HEK293 (cell line): ENCODE results near the gene CARD14.

ENCODE experiments used
- CTCF ChIA-PET: fragments of 350-600 bp; formaldehyde crosslinking; extraction: SDS; loops from one replicate; lab custom pipeline; 2021; ENCODE audit warnings: antibody characterized with exemption; lab: Yijun Ruan, JAX
- POLR2A ChIA-PET: fragments of 300-600 bp; formaldehyde crosslinking; extraction: SDS; loops from one replicate; lab custom pipeline; 2020; ENCODE audit warnings: antibody characterized with exemption, inconsistent platforms; lab: Yijun Ruan, JAX
- H3K27ac ChIP-seq: fragments of 200-500 bp; sonication (Bioruptor generic); 2 replicates; pipeline ENCODE4 v1.5.1; 2014; ENCODE audit warnings: low read depth, low read length, control low read depth, inconsistent platforms; ENCODE audit errors: extremely low read depth
- H3K36me3 ChIP-seq, 2 experiments: fragments of 200-500 bp in 1 of 2; sonication (Bioruptor generic) in 1 of 2; 1 replicate in 1 of 2; 2 replicates in 1 of 2; pipeline ENCODE4 v1.5.1; 2014 to 2017; ENCODE audit warnings: inconsistent platforms in 2 of 2, low read length in 2 of 2; ENCODE audit not compliant: control insufficient read depth in 2 of 2, insufficient read depth in 1 of 2
- H3K4me1 ChIP-seq: fragments of 200-500 bp; sonication (Bioruptor generic); 2 replicates; pipeline ENCODE4 v1.5.1; 2014; ENCODE audit warnings: mild to moderate bottlenecking, low read length, inconsistent platforms; ENCODE audit not compliant: control insufficient read depth, insufficient read depth
- H3K4me3 ChIP-seq: 2 replicates; pipeline ENCODE4 v1.5.1; 2011; ENCODE audit warnings: low read depth, mild to moderate bottlenecking, control low read depth, low read length, moderate library complexity
- H3K9me3 ChIP-seq: fragments of 200-500 bp; sonication (Bioruptor generic); 2 replicates; pipeline ENCODE4 v1.5.1; 2014; ENCODE audit warnings: low read depth, low read length, inconsistent platforms; ENCODE audit not compliant: control insufficient read depth, insufficient read depth
- EGR2 ChIP-seq: fragments of 450-650 bp; formaldehyde crosslinking; IDR thresholded peaks from 2 replicates; pipeline ENCODE4 v1.5.1; 2016; ENCODE audit warnings: low read depth, missing biosample characterization, missing genetic modification characterization
- GLI2 ChIP-seq: fragments of 450-650 bp; formaldehyde crosslinking; IDR thresholded peaks from 2 replicates; pipeline ENCODE4; 2017; ENCODE audit warnings: missing biosample characterization, missing genetic modification characterization, low read depth, borderline replicate concordance
- KLF16 ChIP-seq: fragments of 450-650 bp; formaldehyde crosslinking; IDR thresholded peaks from 2 replicates; pipeline ENCODE4 v1.5.1; 2017; ENCODE audit warnings: missing biosample characterization, missing genetic modification characterization
- PRDM1 ChIP-seq: fragments of 450-650 bp; formaldehyde crosslinking; IDR thresholded peaks from 2 replicates; pipeline ENCODE4; 2016; ENCODE audit warnings: missing biosample characterization, missing genetic modification characterization
- TRIM28 ChIP-seq: IDR thresholded peaks from 2 replicates; pipeline ENCODE4 v1.6.1; 2011; ENCODE audit warnings: low read length, control low read depth, borderline replicate concordance
- ZFHX2 ChIP-seq: fragments of 450-650 bp; formaldehyde crosslinking; conservative IDR thresholded peaks from 2 replicates; pipeline ENCODE4 v1.5.1; 2016; ENCODE audit warnings: missing biosample characterization, missing genetic modification characterization
- ZFP3 ChIP-seq: fragments of 450-650 bp; formaldehyde crosslinking; IDR thresholded peaks from 2 replicates; pipeline ENCODE4 v1.5.1; 2016; ENCODE audit warnings: low read depth, missing biosample characterization, missing genetic modification characterization
- ZNF133 ChIP-seq: fragments of 450-650 bp; formaldehyde crosslinking; IDR thresholded peaks from 2 replicates; pipeline ENCODE4 v1.5.1; 2016; ENCODE audit warnings: missing biosample characterization, missing genetic modification characterization
- ZNF140 ChIP-seq: fragments of 450-650 bp; formaldehyde crosslinking; IDR thresholded peaks from 2 replicates; pipeline ENCODE4 v1.5.1; 2016; ENCODE audit warnings: missing biosample characterization, missing genetic modification characterization
- ZNF350 ChIP-seq: fragments of 450-650 bp; formaldehyde crosslinking; IDR thresholded peaks from 2 replicates; pipeline ENCODE4 v1.5.0; 2017; ENCODE audit warnings: missing biosample characterization, mild to moderate bottlenecking, missing genetic modification characterization
- ZNF366 ChIP-seq: fragments of 450-650 bp; formaldehyde crosslinking; conservative IDR thresholded peaks from 2 replicates; pipeline ENCODE4 v1.5.1; 2016; ENCODE audit warnings: missing biosample characterization, missing genetic modification characterization
- ZNF416 ChIP-seq: fragments of 450-650 bp; formaldehyde crosslinking; IDR thresholded peaks from 2 replicates; pipeline ENCODE4 v1.5.1; 2016; ENCODE audit warnings: missing biosample characterization, missing genetic modification characterization
- ZNF521 ChIP-seq: fragments of 450-650 bp; formaldehyde crosslinking; IDR thresholded peaks from 2 replicates; pipeline ENCODE4 v1.5.1; 2017; ENCODE audit warnings: missing biosample characterization, mild to moderate bottlenecking, missing genetic modification characterization
- ZNF529 ChIP-seq: fragments of 450-650 bp; formaldehyde crosslinking; IDR thresholded peaks from 2 replicates; pipeline ENCODE4 v1.5.1; 2017; ENCODE audit warnings: missing genetic modification characterization, missing biosample characterization; ENCODE audit not compliant: insufficient replicate concordance
- ZNF571 ChIP-seq: fragments of 450-650 bp; formaldehyde crosslinking; IDR thresholded peaks from 2 replicates; pipeline ENCODE4 v1.5.0; 2017; ENCODE audit warnings: missing biosample characterization, missing genetic modification characterization
- ZNF777 ChIP-seq: fragments of 450-650 bp; formaldehyde crosslinking; IDR thresholded peaks from 2 replicates; pipeline ENCODE4 v1.5.1; 2017; ENCODE audit warnings: missing biosample characterization, missing genetic modification characterization, borderline replicate concordance
- ZSCAN30 ChIP-seq: fragments of 450-650 bp; IDR thresholded peaks from 2 replicates; pipeline ENCODE4 v1.5.1; 2018; ENCODE audit warnings: missing biosample characterization, mild to moderate bottlenecking, missing genetic modification characterization, moderate library complexity
- TF ChIP-seq, protein P1 (sequence below): fragments of 450-650 bp; formaldehyde crosslinking; IDR thresholded peaks from 2 replicates; pipeline ENCODE4 v1.5.1; 2016; ENCODE audit warnings: missing biosample characterization, missing genetic modification characterization
- TF ChIP-seq, protein P2 (sequence below): fragments of 450-650 bp; formaldehyde crosslinking; IDR thresholded peaks from 2 replicates; pipeline ENCODE4 v1.5.1; 2017; ENCODE audit warnings: missing biosample characterization, missing genetic modification characterization
- TF ChIP-seq, protein P3 (sequence below): fragments of 450-650 bp; formaldehyde crosslinking; IDR thresholded peaks from 2 replicates; pipeline ENCODE4 v1.5.1; 2017; ENCODE audit warnings: missing biosample characterization, missing genetic modification characterization
- TF ChIP-seq, protein P4 (sequence below): fragments of 450-650 bp; formaldehyde crosslinking; IDR thresholded peaks from 2 replicates; pipeline ENCODE4 v1.5.1; 2016; ENCODE audit warnings: missing biosample characterization, missing genetic modification characterization
- TF ChIP-seq, protein P5 (sequence below): fragments of 450-650 bp; IDR thresholded peaks from 2 replicates; pipeline ENCODE4 v1.5.1; 2018; ENCODE audit warnings: missing biosample characterization, mild to moderate bottlenecking, missing genetic modification characterization

The CARD14 gene

DNA sequence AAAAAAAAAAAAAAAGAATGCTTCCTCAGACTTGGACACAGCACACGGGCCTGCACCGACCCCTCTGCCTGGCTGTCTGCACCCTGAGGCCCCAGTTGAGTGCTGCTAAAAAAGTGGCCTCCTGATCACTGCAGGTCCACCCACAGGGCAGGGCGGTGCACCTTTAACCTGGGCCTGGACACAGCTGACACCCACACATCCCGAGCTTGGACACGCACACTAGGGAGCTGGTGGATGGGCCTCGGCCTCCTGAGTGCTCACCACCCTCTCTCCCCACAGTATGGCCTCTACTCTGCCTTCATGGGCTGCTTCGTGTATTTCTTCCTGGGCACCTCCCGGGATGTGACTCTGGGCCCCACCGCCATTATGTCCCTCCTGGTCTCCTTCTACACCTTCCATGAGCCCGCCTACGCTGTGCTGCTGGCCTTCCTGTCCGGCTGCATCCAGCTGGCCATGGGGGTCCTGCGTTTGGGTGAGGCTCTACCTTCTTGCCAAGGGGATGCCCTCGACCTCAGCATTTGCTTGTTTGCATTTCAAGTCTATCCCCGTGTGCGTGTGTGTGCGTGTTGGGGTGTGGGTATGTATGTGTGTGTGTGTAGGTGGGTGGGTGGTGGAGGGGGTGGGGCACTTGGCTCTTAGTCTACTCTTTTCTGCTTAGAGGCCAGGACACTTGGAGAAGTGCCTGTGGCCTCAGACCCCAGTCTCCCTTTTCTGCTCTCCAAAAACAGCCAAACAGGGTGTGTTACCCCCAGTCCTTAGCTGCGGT is 52.7 kb downstream of the CARD14 start (continued):
- no peak for TF ChIP-seq ZNF777 (tag by site-specific recombination)

DNA sequence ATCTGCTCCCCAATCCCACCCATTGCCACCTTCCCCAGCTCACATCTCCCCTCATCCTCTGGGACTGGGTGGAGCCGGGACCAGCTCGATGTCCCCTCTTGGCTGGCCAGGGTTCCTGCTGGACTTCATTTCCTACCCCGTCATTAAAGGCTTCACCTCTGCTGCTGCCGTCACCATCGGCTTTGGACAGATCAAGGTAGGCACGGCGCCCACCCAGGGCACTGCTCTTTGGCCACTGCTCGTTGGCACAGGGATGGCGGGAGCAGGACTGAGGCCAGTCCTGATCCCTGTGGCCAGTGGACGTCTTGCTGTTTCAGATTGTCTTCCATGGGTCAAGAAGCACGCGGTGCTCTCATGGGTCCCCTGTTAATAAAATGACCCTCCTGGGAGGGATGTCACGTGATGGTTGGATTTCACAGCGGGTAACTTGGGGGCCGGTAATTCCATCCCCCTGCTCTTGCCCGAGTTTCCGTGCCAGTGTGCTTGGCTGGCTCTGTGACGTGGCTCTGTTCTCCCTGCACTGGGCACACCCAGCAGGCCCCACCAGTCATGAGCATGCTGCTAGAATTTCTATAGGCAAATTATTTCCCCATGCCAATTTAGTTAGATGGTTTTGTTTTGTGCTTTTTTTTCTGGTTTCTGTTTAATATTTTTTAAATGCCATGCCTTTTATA is 53.4 kb downstream of the CARD14 start:
- TF ChIP-seq ZNF140 (tag by site-specific recombination), result no peak
- no peak for TF ChIP-seq ZSCAN30 (tag by site-specific recombination)
- TF ChIP-seq, protein P1, sequence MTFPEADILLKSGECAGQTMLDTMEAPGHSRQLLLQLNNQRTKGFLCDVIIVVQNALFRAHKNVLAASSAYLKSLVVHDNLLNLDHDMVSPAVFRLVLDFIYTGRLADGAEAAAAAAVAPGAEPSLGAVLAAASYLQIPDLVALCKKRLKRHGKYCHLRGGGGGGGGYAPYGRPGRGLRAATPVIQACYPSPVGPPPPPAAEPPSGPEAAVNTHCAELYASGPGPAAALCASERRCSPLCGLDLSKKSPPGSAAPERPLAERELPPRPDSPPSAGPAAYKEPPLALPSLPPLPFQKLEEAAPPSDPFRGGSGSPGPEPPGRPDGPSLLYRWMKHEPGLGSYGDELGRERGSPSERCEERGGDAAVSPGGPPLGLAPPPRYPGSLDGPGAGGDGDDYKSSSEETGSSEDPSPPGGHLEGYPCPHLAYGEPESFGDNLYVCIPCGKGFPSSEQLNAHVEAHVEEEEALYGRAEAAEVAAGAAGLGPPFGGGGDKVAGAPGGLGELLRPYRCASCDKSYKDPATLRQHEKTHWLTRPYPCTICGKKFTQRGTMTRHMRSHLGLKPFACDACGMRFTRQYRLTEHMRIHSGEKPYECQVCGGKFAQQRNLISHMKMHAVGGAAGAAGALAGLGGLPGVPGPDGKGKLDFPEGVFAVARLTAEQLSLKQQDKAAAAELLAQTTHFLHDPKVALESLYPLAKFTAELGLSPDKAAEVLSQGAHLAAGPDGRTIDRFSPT (tag by site-specific recombination), result 0 out of 2 replicates have a peak, but pooled peaks have one; percentile 14
- no peak for TF ChIP-seq KLF16
- no peaks in the 10 kb centered on the region for H3K9me3 ChIP-seq
- H3K27ac ChIP-seq, result no peak overlapping the region
- peaks cover 8% of the 10 kb centered on the region; the same call in 1 of the 2 replicates for H3K4me1 ChIP-seq
- POLR2A ChIA-PET, result no interaction called here
- CTCF ChIA-PET, result no interaction called here
- no peak overlapping the region for H3K4me3 ChIP-seq
- H3K36me3 ChIP-seq, result peaks cover 0 to 36% of the 10 kb centered on the region in 2 experiments; a peak in 2 of 3 replicates

DNA sequence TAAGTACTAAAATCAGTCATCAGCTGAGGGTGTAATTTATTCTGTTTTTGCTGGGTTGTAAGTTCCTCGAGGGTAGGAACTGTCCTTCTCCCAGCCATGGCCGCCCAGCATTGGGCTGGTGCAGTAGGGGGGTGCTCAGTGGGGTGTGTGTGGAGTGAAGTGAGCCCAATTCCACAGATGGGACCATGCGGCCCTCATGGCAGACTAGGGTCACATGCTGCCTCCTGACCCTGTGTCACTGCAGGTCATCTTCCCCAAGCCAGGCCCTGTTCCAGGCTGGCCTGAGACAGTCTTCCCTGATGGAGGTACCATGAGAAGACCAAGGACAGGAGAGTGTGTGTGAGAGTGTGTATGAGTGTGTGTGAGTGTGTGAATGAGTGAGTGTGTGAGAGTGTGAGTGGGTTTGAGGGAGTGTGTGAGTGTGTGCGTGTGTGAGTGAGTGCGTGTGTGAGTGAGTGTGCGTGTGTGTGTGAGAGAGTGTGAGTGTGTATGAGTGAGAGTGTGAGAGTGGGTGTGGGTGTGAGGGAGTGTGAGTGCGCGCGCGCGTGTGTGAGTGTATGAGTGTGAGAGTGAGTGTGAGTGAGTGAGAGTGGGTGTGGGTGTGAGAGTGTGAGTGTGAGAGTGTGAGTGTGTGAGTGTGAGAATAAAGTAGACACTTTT is 54.1 kb downstream of the CARD14 start:
- Histone ChIP-seq H3K4me1 (peaks cover 7% of the 10 kb centered on the region; the same call in 1 of the 2 replicates), H3K27ac (no peak overlapping the region), H3K9me3 (no peaks in the 10 kb centered on the region), H3K4me3 (no peak overlapping the region), H3K36me3 (peaks cover 0 to 39% of the 10 kb centered on the region in 2 experiments; a peak in 2 of 3 replicates)
- ChIA-PET CTCF (no interaction called here), POLR2A (no interaction called here)
- TF ChIP-seq PRDM1 (tag by site-specific recombination), result peak; percentile 100
- TF ChIP-seq EGR2 (tag by site-specific recombination), result peak; percentile 79
- TF ChIP-seq, protein P2, sequence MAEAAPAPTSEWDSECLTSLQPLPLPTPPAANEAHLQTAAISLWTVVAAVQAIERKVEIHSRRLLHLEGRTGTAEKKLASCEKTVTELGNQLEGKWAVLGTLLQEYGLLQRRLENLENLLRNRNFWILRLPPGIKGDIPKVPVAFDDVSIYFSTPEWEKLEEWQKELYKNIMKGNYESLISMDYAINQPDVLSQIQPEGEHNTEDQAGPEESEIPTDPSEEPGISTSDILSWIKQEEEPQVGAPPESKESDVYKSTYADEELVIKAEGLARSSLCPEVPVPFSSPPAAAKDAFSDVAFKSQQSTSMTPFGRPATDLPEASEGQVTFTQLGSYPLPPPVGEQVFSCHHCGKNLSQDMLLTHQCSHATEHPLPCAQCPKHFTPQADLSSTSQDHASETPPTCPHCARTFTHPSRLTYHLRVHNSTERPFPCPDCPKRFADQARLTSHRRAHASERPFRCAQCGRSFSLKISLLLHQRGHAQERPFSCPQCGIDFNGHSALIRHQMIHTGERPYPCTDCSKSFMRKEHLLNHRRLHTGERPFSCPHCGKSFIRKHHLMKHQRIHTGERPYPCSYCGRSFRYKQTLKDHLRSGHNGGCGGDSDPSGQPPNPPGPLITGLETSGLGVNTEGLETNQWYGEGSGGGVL (tag by site-specific recombination), result 0 out of 2 replicates have a peak, but pooled peaks have one; percentile 16
- no peak for TF ChIP-seq ZNF529 (tag by site-specific recombination)
- TF ChIP-seq, protein P3, sequence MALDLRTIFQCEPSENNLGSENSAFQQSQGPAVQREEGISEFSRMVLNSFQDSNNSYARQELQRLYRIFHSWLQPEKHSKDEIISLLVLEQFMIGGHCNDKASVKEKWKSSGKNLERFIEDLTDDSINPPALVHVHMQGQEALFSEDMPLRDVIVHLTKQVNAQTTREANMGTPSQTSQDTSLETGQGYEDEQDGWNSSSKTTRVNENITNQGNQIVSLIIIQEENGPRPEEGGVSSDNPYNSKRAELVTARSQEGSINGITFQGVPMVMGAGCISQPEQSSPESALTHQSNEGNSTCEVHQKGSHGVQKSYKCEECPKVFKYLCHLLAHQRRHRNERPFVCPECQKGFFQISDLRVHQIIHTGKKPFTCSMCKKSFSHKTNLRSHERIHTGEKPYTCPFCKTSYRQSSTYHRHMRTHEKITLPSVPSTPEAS (tag by site-specific recombination), result peak; percentile 66
- 0 out of 2 replicates have a peak, but pooled peaks have one; percentile 60 for TF ChIP-seq ZNF521
- TF ChIP-seq, protein P4, sequence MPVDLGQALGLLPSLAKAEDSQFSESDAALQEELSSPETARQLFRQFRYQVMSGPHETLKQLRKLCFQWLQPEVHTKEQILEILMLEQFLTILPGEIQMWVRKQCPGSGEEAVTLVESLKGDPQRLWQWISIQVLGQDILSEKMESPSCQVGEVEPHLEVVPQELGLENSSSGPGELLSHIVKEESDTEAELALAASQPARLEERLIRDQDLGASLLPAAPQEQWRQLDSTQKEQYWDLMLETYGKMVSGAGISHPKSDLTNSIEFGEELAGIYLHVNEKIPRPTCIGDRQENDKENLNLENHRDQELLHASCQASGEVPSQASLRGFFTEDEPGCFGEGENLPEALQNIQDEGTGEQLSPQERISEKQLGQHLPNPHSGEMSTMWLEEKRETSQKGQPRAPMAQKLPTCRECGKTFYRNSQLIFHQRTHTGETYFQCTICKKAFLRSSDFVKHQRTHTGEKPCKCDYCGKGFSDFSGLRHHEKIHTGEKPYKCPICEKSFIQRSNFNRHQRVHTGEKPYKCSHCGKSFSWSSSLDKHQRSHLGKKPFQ, result peak; percentile 96
- TF ChIP-seq ZNF571 (tag by site-specific recombination), result 0 out of 2 replicates have a peak, but pooled peaks have one; percentile 41
- TF ChIP-seq ZFHX2 (tag by site-specific recombination), result peak; percentile 89
- no peak for TF ChIP-seq ZNF416 (tag by site-specific recombination)
- no peak for TF ChIP-seq TRIM28
- TF ChIP-seq, protein P5, sequence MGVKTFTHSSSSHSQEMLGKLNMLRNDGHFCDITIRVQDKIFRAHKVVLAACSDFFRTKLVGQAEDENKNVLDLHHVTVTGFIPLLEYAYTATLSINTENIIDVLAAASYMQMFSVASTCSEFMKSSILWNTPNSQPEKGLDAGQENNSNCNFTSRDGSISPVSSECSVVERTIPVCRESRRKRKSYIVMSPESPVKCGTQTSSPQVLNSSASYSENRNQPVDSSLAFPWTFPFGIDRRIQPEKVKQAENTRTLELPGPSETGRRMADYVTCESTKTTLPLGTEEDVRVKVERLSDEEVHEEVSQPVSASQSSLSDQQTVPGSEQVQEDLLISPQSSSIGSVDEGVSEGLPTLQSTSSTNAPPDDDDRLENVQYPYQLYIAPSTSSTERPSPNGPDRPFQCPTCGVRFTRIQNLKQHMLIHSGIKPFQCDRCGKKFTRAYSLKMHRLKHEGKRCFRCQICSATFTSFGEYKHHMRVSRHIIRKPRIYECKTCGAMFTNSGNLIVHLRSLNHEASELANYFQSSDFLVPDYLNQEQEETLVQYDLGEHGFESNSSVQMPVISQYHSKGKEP (tag by site-specific recombination), result no peak
- no peak for TF ChIP-seq ZNF133
- TF ChIP-seq ZNF350, result no peak
- TF ChIP-seq GLI2 (tag by site-specific recombination), result no peak
- peak; percentile 73 for TF ChIP-seq ZNF366 (tag by site-specific recombination)
- no peak for TF ChIP-seq ZFP3 (tag by site-specific recombination)
